Measurements from ENCODE around the gene ZBED5. TPM values are rescaled to one million over a fixed set of nuclear protein-coding genes. Genes with fewer than 3 reads are reported as not detected.

ZBED5 gene
- 22.7 and 51.4 TPM in 2 replicates for total RNA-seq (2014; rRNA removed; shearing (Covaris generic); ENCODE audit: low replicate concordance)

- H2AFZ ChIP-seq (ENCODE audit: low read length): peak within 1 kb of the TSS; percentile 80
- H3K4me1 ChIP-seq (ENCODE audit: low read length): peaks cover 23% of the 10 kb centered on the region
- H3K27me3 ChIP-seq (ENCODE audit: low read length): no peaks in the 10 kb centered on the region
- peak; percentile 99 for DNase-seq
- H3K9me2 ChIP-seq (replicated peaks; ENCODE audit: insufficient read depth, low read length): no peaks in the 10 kb centered on the region
- H3K4me2 ChIP-seq (ENCODE audit: low read depth, low read length, poor library complexity, severe bottlenecking): peak within 1 kb of the TSS; percentile 90
- H3K9ac ChIP-seq (ENCODE audit: low read length): peak within 1 kb of the TSS; percentile 91
- H3K9me3 ChIP-seq (ENCODE audit: low read length): no peaks in the 10 kb centered on the region
- H3K27ac ChIP-seq (ENCODE audit: low read length): peak within 1 kb of the TSS; percentile 86
- peaks cover 34% of the 10 kb centered on the region for H3K36me3 ChIP-seq (ENCODE audit: insufficient read depth, low read length)
- H3K79me2 ChIP-seq (ENCODE audit: low read length): peaks cover 29% of the 10 kb centered on the region
- peak within 1 kb of the TSS; percentile 91 for H3K4me3 ChIP-seq (ENCODE audit: low read length)
- H4K20me1 ChIP-seq (ENCODE audit: insufficient read depth, low read depth, low read length): no peaks in the 10 kb centered on the region
Measured at GRCh38 chr11:10857709-10858438, at the start of gene ZBED5. Gene ZBED5 (minus strand): TSS chr11:10858053. CDS start chr11:10854945, 3,108 bp downstream.

- DNase-seq: no peak
- Histone ChIP-seq H3K9me3 (ENCODE audit: low read length) (no peaks in the 10 kb centered on the region), H3K9me2 (replicated peaks; ENCODE audit: insufficient read depth, low read length) (no peaks in the 10 kb centered on the region), H3K27ac (ENCODE audit: low read length) (no peak overlapping the region), H3K4me2 (ENCODE audit: low read depth, low read length, poor library complexity, severe bottlenecking) (no peak overlapping the region), H3K79me2 (ENCODE audit: low read length) (no peaks in the 10 kb centered on the region), H4K20me1 (ENCODE audit: insufficient read depth, low read depth, low read length) (no peaks in the 10 kb centered on the region), H3K4me3 (ENCODE audit: low read length) (no peak overlapping the region), H3K27me3 (ENCODE audit: low read length) (no peaks in the 10 kb centered on the region), H3K9ac (ENCODE audit: low read length) (no peak overlapping the region), H2AFZ (ENCODE audit: low read length) (no peak overlapping the region), H3K36me3 (ENCODE audit: insufficient read depth, low read length) (no peaks in the 10 kb centered on the region), H3K4me1 (ENCODE audit: low read length) (no peaks in the 10 kb centered on the region)
Measured at GRCh38 chr11:10906521-10906920, 48.7 kb upstream of the ZBED5 start.

GRCh38 chr11:10902301-10903063, 44.6 kb upstream of the ZBED5 start:
- Histone ChIP-seq H3K4me2 (ENCODE audit: low read depth, low read length, poor library complexity, severe bottlenecking) (no peak overlapping the region), H3K9ac (ENCODE audit: low read length) (no peak overlapping the region), H3K4me3 (ENCODE audit: low read length) (no peak overlapping the region)

GRCh38 chr11:10900681-10901415, 43.0 kb upstream of the ZBED5 start:
- no peaks in the 10 kb centered on the region for H3K4me1 ChIP-seq (ENCODE audit: low read length)
- no peaks in the 10 kb centered on the region for H3K79me2 ChIP-seq (ENCODE audit: low read length)
- no peak overlapping the region for H3K4me2 ChIP-seq (ENCODE audit: low read depth, low read length, poor library complexity, severe bottlenecking)
- no peaks in the 10 kb centered on the region for H4K20me1 ChIP-seq (ENCODE audit: insufficient read depth, low read depth, low read length)
- no peak overlapping the region for H3K9ac ChIP-seq (ENCODE audit: low read length)
- H3K4me3 ChIP-seq (ENCODE audit: low read length): no peak overlapping the region
- H3K27me3 ChIP-seq (ENCODE audit: low read length): no peaks in the 10 kb centered on the region
- no peaks in the 10 kb centered on the region for H3K9me2 ChIP-seq (replicated peaks; ENCODE audit: insufficient read depth, low read length)
- DNase-seq: no peak
- H3K27ac ChIP-seq (ENCODE audit: low read length): no peak overlapping the region
- no peaks in the 10 kb centered on the region for H3K36me3 ChIP-seq (ENCODE audit: insufficient read depth, low read length)
- no peaks in the 10 kb centered on the region for H3K9me3 ChIP-seq (ENCODE audit: low read length)
- no peak overlapping the region for H2AFZ ChIP-seq (ENCODE audit: low read length)

More at GRCh38 chr11:10902301-10903063, 44.6 kb upstream of the ZBED5 start:
- no peak overlapping the region for H3K27ac ChIP-seq (ENCODE audit: low read length)
- no peaks in the 10 kb centered on the region for H4K20me1 ChIP-seq (ENCODE audit: insufficient read depth, low read depth, low read length)
- H3K9me2 ChIP-seq (replicated peaks; ENCODE audit: insufficient read depth, low read length): no peaks in the 10 kb centered on the region
- no peaks in the 10 kb centered on the region for H3K36me3 ChIP-seq (ENCODE audit: insufficient read depth, low read length)
- no peaks in the 10 kb centered on the region for H3K4me1 ChIP-seq (ENCODE audit: low read length)
- DNase-seq: no peak
- no peaks in the 10 kb centered on the region for H3K79me2 ChIP-seq (ENCODE audit: low read length)
- no peaks in the 10 kb centered on the region for H3K9me3 ChIP-seq (ENCODE audit: low read length)
- no peak overlapping the region for H2AFZ ChIP-seq (ENCODE audit: low read length)
- no peaks in the 10 kb centered on the region for H3K27me3 ChIP-seq (ENCODE audit: low read length)

- H3K27me3 ChIP-seq (ENCODE audit: low read length): no peaks in the 10 kb centered on the region
- H3K36me3 ChIP-seq (ENCODE audit: insufficient read depth, low read length): no peaks in the 10 kb centered on the region
- H4K20me1 ChIP-seq (ENCODE audit: insufficient read depth, low read depth, low read length): no peaks in the 10 kb centered on the region
- H3K4me2 ChIP-seq (ENCODE audit: low read depth, low read length, poor library complexity, severe bottlenecking): no peak overlapping the region
- DNase-seq: no peak
- H3K9me3 ChIP-seq (ENCODE audit: low read length): no peaks in the 10 kb centered on the region
- H2AFZ ChIP-seq (ENCODE audit: low read length): peak overlapping the region; percentile 53; the same call in 1 of the 2 replicates
- no peaks in the 10 kb centered on the region for H3K79me2 ChIP-seq (ENCODE audit: low read length)
- no peak overlapping the region for H3K27ac ChIP-seq (ENCODE audit: low read length)
- no peak overlapping the region for H3K9ac ChIP-seq (ENCODE audit: low read length)
- no peaks in the 10 kb centered on the region for H3K9me2 ChIP-seq (replicated peaks; ENCODE audit: insufficient read depth, low read length)
- H3K4me3 ChIP-seq (ENCODE audit: low read length): no peak overlapping the region
- no peaks in the 10 kb centered on the region for H3K4me1 ChIP-seq (ENCODE audit: low read length)
Measured at GRCh38 chr11:10899121-10899830, 41.4 kb upstream of the ZBED5 start.

- Histone ChIP-seq H3K4me1 (ENCODE audit: low read length) (no peaks in the 10 kb centered on the region), H2AFZ (ENCODE audit: low read length) (no peak overlapping the region), H3K9ac (ENCODE audit: low read length) (no peak overlapping the region)
Measured at GRCh38 chr11:10898763-10899025, 40.8 kb upstream of the ZBED5 start.

GRCh38 chr11:10898003-10898762, 40.3 kb upstream of the ZBED5 start:
- no peak for DNase-seq
- Histone ChIP-seq H3K27me3 (ENCODE audit: low read length) (no peaks in the 10 kb centered on the region), H3K4me3 (ENCODE audit: low read length) (no peak overlapping the region), H3K36me3 (ENCODE audit: insufficient read depth, low read length) (no peaks in the 10 kb centered on the region), H3K4me2 (ENCODE audit: low read depth, low read length, poor library complexity, severe bottlenecking) (no peak overlapping the region), H3K9me3 (ENCODE audit: low read length) (no peaks in the 10 kb centered on the region), H3K79me2 (ENCODE audit: low read length) (no peaks in the 10 kb centered on the region), H3K9ac (ENCODE audit: low read length) (no peak overlapping the region), H2AFZ (ENCODE audit: low read length) (no peak overlapping the region), H3K9me2 (replicated peaks; ENCODE audit: insufficient read depth, low read length) (no peaks in the 10 kb centered on the region), H3K27ac (ENCODE audit: low read length) (no peak overlapping the region), H4K20me1 (ENCODE audit: insufficient read depth, low read depth, low read length) (no peaks in the 10 kb centered on the region), H3K4me1 (ENCODE audit: low read length) (no peaks in the 10 kb centered on the region)

More at GRCh38 chr11:10898763-10899025, 40.8 kb upstream of the ZBED5 start:
- H3K4me3 ChIP-seq (ENCODE audit: low read length): no peak overlapping the region
- H3K27me3 ChIP-seq (ENCODE audit: low read length): no peaks in the 10 kb centered on the region
- no peak overlapping the region for H3K27ac ChIP-seq (ENCODE audit: low read length)
- no peaks in the 10 kb centered on the region for H3K79me2 ChIP-seq (ENCODE audit: low read length)
- DNase-seq: no peak
- no peak overlapping the region for H3K4me2 ChIP-seq (ENCODE audit: low read depth, low read length, poor library complexity, severe bottlenecking)
- H3K9me2 ChIP-seq (replicated peaks; ENCODE audit: insufficient read depth, low read length): no peaks in the 10 kb centered on the region
- H4K20me1 ChIP-seq (ENCODE audit: insufficient read depth, low read depth, low read length): no peaks in the 10 kb centered on the region
- no peaks in the 10 kb centered on the region for H3K36me3 ChIP-seq (ENCODE audit: insufficient read depth, low read length)
- H3K9me3 ChIP-seq (ENCODE audit: low read length): no peaks in the 10 kb centered on the region

All from Karpas-422 (cell line).